HG03025 (cell line): Measurements from ENCODE around the gene MMRN1.

Experiments
- ATAC-seq: cut with Tn5 transposase; IDR thresholded peaks from one replicate; pipeline ENCODE4 v1.9.1; 2021; ENCODE audit warnings: mild to moderate bottlenecking, moderate library complexity; ENCODE audit not compliant: unreplicated experiment, low FRiP score

Gene MMRN1, protein sequence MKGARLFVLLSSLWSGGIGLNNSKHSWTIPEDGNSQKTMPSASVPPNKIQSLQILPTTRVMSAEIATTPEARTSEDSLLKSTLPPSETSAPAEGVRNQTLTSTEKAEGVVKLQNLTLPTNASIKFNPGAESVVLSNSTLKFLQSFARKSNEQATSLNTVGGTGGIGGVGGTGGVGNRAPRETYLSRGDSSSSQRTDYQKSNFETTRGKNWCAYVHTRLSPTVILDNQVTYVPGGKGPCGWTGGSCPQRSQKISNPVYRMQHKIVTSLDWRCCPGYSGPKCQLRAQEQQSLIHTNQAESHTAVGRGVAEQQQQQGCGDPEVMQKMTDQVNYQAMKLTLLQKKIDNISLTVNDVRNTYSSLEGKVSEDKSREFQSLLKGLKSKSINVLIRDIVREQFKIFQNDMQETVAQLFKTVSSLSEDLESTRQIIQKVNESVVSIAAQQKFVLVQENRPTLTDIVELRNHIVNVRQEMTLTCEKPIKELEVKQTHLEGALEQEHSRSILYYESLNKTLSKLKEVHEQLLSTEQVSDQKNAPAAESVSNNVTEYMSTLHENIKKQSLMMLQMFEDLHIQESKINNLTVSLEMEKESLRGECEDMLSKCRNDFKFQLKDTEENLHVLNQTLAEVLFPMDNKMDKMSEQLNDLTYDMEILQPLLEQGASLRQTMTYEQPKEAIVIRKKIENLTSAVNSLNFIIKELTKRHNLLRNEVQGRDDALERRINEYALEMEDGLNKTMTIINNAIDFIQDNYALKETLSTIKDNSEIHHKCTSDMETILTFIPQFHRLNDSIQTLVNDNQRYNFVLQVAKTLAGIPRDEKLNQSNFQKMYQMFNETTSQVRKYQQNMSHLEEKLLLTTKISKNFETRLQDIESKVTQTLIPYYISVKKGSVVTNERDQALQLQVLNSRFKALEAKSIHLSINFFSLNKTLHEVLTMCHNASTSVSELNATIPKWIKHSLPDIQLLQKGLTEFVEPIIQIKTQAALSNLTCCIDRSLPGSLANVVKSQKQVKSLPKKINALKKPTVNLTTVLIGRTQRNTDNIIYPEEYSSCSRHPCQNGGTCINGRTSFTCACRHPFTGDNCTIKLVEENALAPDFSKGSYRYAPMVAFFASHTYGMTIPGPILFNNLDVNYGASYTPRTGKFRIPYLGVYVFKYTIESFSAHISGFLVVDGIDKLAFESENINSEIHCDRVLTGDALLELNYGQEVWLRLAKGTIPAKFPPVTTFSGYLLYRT

DNA sequence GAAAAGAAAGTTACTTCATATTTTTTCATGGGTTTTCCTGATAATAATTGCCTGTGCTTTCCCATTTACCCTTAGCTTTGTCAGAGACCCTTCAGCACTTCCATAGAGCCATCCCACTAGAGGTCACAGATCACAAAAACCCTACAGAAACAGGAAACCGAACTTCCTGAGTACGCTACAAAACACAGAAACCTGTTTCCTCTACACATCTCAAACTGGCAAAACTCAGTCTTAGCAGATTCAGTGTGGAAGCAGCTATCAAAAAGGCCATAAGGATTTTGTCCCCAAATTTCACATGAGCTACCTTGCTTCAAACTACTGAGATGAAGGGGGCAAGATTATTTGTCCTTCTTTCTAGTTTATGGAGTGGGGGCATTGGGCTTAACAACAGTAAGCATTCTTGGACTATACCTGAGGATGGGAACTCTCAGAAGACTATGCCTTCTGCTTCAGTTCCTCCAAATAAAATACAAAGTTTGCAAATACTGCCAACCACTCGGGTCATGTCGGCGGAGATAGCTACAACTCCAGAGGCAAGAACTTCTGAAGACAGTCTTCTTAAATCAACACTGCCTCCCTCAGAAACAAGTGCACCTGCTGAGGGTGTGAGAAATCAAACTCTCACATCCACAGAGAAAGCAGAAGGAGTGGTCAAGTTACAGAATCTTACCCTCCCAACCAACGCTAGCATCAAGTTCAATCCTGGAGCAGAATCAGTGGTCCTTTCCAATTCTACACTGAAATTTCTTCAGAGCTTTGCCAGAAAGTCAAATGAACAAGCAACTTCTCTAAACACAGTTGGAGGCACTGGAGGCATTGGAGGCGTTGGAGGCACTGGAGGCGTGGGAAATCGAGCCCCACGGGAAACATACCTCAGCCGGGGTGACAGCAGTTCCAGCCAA lies at the start of gene MMRN1:
TSS of gene MMRN1 (plus strand) at position 206 of the 902 bp plus-strand sequence. CDS start at position 324, 118 bp downstream.
- ATAC-seq = peak; percentile 77

DNA sequence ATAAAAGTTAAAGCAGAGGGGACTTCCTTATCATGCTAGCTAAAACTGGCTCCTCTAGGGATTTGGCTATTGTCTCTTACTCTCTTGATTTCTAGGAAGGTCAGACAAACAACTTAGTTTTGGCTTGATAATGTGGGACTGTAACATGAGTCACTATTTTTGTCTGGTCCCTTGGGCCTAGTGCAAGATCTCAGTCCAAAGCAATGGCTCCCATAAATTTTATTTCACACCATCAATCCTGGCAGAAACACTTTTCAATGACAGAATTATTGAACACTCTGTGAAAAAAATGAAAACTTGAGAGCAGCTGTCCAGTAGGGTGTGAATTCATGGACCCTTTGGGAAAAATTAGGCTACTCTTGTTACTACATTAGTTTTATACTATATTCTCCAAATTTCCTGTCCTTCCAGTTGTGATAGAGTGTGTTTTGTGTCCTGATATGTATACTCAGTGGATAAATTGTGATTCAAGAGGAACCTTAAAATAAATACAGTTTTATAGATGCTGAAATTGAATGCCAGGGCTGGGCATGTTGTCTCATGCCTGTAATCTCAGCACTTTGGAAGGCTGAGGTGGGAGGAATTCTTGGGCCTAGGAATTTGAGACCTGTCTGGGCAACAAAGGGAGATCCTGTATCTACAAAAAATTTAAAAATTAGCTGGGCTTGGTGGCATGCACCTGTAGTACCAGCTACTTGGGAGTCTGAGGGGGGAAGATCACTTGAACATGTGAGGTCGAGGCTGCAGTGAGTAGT lies 46.9 kb upstream of the MMRN1 start:
- no peak for ATAC-seq

DNA sequence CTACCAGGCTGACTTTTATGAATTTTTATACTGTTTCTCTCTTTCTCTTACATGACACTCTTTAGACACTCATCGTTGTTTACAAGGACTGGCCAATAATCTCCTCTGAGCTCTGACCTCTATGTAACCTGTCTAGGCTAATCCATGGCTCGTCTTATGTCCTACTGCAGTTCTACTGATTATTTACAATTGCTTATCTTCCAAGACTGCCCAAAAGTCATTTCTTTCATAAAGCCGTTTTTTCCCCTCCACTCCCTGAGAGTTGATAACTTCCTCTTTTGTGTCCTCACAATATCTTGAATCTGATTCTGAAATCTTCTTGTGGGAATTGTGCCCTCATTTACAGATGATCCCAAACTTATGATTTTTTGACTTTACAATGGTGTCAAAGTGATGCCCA lies 39.4 kb upstream of the MMRN1 start:
- ATAC-seq = no peak

DNA sequence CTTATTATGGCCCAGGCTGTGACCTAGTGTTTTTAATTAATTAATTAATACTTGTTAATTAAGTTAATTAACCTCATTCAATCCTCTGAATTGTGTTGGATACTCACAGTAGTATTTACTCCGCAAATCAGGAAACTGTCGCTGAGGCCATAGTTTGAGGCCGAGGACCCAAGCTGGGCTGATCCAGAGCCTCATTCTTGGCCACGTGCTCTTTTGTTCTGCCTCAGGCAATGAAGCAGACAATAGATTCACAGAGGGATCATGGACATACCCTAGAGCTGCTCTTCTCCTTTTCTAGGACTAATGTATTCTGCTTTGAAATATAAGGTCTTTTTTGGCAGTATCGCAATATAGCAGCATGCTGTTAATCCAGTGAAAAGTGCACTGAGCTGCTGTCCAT lies 33.7 kb upstream of the MMRN1 start:
- ATAC-seq = no peak

DNA sequence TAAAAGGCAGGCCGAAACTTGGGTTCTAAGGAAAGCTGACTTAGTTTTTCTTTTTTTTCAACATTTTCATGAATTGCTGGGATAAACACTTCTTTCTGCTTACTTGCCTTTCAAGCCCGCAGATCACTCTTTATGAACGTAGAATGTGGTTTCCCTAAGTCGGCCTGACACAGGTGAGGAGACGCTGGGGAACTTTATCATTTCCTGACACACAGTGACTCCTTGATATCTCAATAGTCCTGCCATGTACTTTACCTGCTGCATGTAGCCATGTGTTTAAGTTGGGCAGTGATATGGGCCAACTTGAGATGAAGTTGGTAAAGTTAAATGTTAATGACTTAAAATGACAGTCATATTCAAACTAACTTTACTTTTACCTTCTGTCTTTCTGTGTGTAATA lies 31.1 kb upstream of the MMRN1 start:
- ATAC-seq = no peak

DNA sequence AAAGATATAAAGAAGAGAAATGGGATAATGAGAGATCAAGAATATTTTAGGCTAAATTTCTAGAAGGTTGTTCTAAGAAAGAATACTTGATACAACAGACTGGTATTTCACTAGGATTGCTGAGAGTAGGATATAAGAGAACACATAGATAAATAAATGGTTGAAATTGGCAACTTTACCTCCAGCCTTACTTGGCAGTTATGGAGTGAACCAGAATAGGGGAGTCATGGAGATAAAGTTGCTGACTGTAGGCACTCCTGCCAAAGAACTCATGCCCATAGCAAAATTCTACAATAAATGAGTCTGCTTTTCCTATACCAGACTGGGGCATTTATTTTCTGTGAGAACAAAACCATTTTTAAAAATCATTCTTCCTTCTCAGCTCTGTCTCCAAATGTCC lies 26.4 kb upstream of the MMRN1 start:
- no peak for ATAC-seq

DNA sequence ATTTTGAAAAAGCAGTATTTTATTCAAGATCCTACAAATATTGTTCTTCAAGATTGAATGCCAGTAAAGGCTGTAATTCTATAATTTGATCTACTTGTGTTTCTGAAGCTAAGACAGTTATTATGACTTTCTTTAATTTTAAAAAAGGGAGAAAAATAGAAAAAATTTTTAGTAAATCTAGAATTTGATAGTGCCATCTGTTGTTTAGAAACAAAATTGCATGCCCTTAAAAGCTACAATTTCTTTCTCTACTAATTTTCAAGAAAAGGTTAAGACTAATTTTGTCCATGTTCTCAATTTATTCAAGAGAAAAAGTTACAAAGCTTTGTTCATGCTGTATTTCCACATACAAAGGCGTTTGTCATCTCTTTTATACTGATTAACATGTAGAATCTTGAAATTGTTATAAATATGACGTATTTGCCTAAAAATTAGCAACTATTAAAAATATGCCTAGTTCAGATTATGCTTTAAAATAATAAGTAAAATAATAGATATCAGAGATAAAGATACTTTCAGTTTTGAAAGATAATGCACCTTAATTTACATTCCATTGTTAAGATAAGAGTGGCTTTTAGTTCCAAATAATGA lies 25.6 kb upstream of the MMRN1 start:
- ATAC-seq = no peak

DNA sequence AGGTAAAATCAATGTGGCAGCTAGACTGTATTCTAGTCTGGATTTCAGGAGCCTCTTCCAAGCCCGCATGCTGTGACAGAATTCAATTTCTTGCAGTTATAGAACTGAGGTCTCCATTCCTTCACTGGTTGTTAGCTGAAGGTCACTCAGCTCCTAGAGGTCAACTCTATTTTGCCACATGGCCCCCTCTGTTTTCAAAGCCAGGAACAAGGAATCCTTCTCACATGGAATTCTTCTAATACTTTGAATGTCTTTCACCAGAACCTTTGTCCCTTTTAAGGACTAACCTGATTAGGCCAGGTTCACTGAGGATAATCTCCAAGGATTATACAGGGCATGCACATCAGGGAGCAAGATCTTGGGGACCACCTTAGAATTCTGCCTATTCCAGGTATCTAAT lies 23.4 kb upstream of the MMRN1 start:
- no peak for ATAC-seq

DNA sequence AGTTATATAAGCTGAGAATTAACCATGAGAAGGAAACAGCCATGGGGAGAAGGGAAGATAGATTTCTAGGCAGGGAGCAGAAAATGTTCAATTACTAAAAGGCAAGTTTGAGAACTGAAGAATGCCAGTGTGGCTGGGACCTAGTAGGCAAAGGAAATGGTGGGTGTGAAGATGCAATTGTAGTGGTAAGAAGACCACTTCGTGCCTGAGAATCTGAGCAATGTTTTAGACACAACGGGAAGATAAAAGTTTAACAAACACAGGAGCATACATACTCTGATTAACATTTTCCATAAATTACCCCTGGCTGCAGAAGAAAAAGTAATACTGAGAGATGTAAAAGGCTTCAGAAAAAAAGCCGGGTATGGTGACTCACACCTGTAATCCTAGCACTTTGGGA lies 18.1 kb upstream of the MMRN1 start:
- ATAC-seq = no peak

DNA sequence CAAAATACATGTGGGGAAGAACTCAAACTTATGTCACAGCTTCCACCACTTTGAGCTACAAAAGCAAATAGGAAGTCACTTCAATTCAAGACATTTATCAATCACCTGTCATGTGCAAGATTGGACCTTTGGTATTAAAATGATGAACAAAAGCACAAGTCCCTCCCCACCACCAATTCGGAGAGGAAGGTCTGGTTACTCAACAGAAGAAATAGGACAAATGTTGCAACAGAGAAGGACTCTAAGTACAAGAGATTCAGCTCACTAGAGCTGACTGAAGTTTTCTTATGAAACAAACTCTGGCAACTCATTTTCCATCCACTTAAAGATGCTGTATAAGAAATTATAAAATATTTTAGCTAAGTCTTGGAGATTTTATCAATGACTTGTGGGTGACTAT lies 16.0 kb upstream of the MMRN1 start:
- ATAC-seq = no peak

DNA sequence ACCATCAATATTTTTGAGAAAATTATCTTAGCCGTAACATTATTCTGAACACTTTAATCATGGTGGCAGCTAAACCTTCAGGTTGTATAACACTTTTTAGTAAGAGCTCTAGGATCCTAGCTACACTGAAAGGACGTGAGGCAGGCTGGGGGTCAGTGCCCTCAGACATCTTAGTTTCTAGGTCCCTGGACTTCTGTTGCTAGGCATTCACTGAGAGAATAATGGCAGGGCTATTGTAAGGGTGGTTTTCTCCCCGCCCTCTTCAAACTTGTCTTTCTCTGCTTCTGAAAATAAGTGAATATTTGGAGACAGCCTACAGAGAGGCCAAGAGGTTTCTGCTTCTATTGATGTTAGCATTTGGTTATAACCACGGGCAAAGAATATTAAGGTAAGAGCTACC lies 15.4 kb upstream of the MMRN1 start:
- no peak for ATAC-seq

DNA sequence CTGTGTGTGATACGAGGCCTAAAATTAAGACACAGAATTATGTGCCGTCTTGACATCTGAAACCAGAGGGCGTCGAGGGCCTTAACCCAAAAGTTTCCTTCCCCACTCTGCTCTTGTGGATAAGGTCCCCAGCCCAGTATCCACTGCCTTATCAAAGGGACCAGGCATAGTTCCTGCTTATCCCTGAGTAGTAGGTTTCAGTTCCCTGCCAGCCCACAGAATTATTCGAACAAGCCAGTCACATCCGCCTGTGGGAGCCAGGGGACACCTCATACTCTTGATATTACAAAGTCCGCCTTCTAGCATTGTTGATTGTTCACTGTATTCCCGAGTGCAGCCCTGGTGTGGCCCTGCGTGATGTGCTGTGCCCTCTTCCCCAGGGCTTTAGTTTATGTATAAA lies 5.4 kb upstream of the MMRN1 start:
- ATAC-seq = no peak

DNA sequence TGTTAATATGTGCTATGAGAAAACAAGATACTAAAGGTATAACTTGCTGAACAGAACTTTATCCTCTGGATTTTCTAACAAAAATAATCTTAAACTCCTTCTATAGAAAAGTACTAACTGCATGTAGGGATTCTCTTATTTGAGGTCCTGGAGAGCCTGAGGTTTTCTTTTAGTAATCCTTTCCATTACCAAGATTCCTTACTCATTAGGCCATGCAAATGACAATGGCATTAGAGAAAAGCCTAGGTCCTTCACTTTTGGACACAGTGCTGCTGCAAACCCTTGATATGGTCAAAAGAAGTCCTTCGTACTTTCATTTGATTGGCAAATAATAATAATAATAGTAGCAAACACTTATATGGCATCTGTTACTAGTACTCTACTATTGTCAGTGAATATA lies 3.2 kb downstream of the MMRN1 start:
- no peak for ATAC-seq

DNA sequence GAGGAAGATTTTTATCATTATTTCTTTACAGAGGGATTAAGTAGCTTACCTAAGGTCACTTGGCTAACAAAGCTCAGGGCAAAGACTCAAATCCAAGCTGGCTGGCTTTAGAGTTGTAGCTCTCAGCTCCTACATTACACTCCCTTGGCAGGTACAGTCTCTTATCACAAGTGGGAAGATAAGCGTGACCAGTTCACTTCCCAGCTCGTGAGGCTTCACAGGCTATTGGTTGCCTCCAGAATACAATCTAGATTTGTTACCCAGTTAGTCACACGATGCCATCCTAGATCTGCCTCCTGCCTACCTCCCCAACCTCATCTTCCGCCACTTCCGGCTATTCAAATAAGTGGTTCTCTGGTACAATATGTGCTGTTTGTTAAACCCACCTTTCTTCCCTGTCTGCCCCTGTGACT lies 3.7 kb downstream of the MMRN1 start:
- no peak for ATAC-seq

DNA sequence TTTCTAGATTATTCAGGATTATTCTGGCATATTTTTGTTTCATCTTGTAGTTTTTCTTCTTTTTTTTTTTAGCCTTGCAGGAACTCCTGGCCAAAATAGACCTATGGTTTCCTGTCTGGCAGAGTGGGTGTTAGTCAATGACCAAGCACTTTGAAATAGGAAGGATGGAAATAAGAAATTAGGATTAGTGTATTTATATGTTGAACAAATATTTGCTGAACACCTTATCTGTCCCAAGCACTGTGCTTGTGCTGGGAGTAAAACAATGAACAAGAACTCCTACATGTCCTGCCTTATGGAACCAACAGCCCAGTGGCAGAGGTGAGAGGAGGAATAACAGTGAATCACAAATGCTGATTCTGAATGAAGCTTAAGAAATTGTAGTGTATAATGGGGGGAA lies 4.5 kb downstream of the MMRN1 start:
- no peak for ATAC-seq

DNA sequence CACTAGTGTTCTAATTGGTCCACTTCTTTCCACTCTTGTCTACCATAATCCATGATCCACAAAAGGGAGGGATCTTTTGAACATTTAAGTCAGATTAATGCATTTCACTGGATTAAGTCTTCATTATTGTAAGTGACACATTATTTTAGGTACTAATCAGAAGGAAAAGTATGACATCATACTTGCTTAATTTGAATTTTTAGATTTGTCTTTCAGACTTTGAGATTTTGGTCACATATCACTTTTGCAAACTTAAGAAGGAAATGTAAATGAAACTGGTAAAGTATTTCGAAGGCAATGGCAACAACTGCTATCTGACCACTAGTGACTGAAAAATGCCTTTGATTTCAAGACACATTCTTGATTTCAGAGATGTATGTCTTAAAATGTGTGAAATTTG lies 5.2 kb downstream of the MMRN1 start:
- ATAC-seq = no peak

DNA sequence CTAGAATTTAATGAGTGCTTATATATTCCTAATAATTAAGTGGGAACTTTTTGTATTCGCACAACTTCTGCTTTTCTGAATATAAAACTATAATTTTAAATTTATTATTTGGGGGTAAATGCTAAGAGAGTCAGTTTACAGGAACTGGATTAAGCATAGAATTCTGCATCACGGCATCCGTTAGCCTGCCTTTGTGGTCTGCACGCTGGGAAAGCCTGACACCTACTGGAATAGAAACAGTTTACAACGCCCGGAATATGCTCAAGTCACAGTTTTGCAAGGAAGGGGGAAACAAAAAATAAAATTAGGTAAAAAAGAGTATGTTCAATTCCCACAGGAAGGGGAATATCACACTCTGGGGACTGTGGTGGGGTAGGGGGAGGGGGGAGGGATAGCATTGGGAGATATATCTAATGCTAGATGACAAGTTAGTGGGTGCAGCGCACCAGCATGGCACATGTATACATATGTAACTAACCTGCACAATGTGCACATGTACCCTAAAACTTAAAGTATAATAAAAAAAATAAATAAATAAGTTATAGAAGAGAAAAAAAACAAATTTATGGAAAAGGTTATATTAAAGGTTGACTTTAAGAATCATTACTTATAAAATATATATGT lies 7.3 kb downstream of the MMRN1 start:
- ATAC-seq = peak; percentile 73

DNA sequence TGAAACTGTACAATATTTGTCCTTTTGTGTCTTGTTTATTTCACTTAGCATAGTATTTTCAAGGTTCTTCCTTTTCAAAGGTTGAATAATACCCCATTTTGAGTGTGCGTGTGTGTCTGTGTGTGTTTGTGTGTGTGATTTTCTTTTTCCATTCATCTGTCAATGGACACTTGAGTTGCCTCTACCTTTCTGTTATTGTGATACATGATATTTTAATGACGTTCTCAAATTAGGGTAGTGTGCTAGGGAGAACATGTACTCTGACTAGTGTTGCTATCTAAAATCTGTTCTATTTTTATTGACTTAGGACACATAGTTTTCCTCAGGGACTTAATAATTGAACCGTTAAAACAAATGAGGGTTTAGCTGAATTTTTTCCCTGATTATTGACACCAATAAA lies 9.9 kb downstream of the MMRN1 start:
- no peak for ATAC-seq

DNA sequence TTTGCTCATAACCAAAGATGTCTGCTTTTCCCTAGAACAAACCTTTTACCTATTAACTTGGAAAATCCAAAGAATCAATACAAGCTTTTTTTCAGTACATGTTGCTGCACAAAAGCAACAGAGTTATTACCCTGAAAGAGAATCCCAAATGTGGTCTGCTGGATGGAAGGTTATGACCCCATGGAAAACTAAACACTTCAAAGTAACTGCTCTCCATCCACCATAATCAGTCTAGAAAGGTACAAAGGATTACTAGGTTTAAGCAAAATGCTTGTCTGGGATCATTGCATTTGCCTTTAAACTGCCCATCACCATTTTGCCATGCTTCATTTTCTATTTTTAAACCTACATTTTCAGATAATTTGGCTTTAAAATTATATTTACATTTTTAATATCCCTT lies 11.7 kb downstream of the MMRN1 start:
- ATAC-seq = no peak
